Panc1 (cell line): ENCODE results near the gene KIF21A. TPM values are rescaled to one million over a fixed set of nuclear protein-coding genes. Genes with fewer than 3 reads are reported as not detected.

Source experiments
- ATAC-seq: fragments of 200-7000 bp; cut with Tn5 transposase; 2 replicates; pipeline ENCODE4 v1.9.1; 2020; ENCODE audit warnings: mild to moderate bottlenecking, moderate library complexity
- BruUV-seq: library from RNA; stranded (reverse); fragments of 400-500 nt; replicated peaks from 2 replicates; lab custom pipeline; 2021; lab: Mats Ljungman, UMichigan
- CTCF ChIA-PET: fragments of 300-600 bp; sonication (Branson Sonifier 250); formaldehyde crosslinking; loops from one replicate; lab custom pipeline; 2022; ENCODE audit warnings: antibody characterized with exemption; lab: Charles Lee
- POLR2A ChIA-PET: fragments of 300-600 bp; sonication (Branson Sonifier 250); formaldehyde crosslinking; loops from one replicate; lab custom pipeline; 2022; ENCODE audit warnings: antibody characterized with exemption; lab: Charles Lee
- DNase-seq: peaks from one replicate; pipeline ENCODE4 v3.0.0-alpha.2; 2010; ENCODE audit warnings: low read depth, low spot score
- H3K27ac ChIP-seq: 2 replicates; pipeline ENCODE4 v1.5.1; 2011; ENCODE audit warnings: mild to moderate bottlenecking, low read length, inconsistent platforms
- H3K27me3 ChIP-seq: fragments of 200-500 bp; sonication (Bioruptor generic); 2 replicates; pipeline ENCODE4 v1.6.0; 2014; ENCODE audit warnings: low read length, inconsistent platforms; ENCODE audit not compliant: control insufficient read depth, insufficient read depth
- H3K36me3 ChIP-seq: fragments of 200-500 bp; sonication (Bioruptor generic); 2 replicates; pipeline ENCODE4 v1.5.1; 2014; ENCODE audit warnings: inconsistent platforms, mild to moderate bottlenecking, low read length, moderate library complexity; ENCODE audit not compliant: control insufficient read depth, insufficient read depth
- H3K4me1 ChIP-seq: 2 replicates; pipeline ENCODE4 v1.5.1; 2011; ENCODE audit warnings: inconsistent platforms, mild to moderate bottlenecking, low read length, moderate library complexity; ENCODE audit not compliant: control insufficient read depth, insufficient read depth
- H3K4me3 ChIP-seq, 2 experiments: 2 replicates each; pipeline ENCODE4 v1.5.1; 2011 to 2012; ENCODE audit warnings: low read depth in 2 of 2, low read length in 2 of 2, mild to moderate bottlenecking in 2 of 2, inconsistent platforms in 1 of 2, moderate library complexity in 1 of 2
- H3K9me3 ChIP-seq: fragments of 200-500 bp; sonication (Bioruptor generic); 2 replicates; pipeline ENCODE4 v1.5.1; 2014; ENCODE audit warnings: low read depth, mild to moderate bottlenecking, inconsistent platforms, low read length, moderate library complexity; ENCODE audit not compliant: control insufficient read depth, insufficient read depth
- CTCF ChIP-seq: fragments of 450-650 bp; IDR thresholded peaks from 2 replicates; pipeline ENCODE4 v1.5.1; 2017; ENCODE audit warnings: mild to moderate bottlenecking
- POLR2AphosphoS5 ChIP-seq: IDR thresholded peaks from 2 replicates; pipeline ENCODE4 v1.6.1; 2012; ENCODE audit warnings: mild to moderate bottlenecking, low read depth, low read length, moderate library complexity
- REST ChIP-seq, 2 experiments: IDR thresholded peaks; 2 replicates each; pipeline ENCODE4 v1.6.1; 2011 to 2012; ENCODE audit warnings: low read depth in 2 of 2, control low read depth in 1 of 2, low read length in 1 of 2, mild to moderate bottlenecking in 1 of 2, moderate library complexity in 1 of 2; ENCODE audit not compliant: insufficient read depth in 1 of 2
- SIN3A ChIP-seq: IDR thresholded peaks from 2 replicates; pipeline ENCODE4 v1.6.1; 2012; ENCODE audit warnings: low read depth, mild to moderate bottlenecking, low read length, moderate library complexity, borderline replicate concordance; ENCODE audit not compliant: insufficient read depth
- TCF7L2 ChIP-seq: IDR thresholded peaks from 2 replicates; pipeline ENCODE4 v1.6.1; 2011; ENCODE audit warnings: mild to moderate bottlenecking, low read depth, low read length, inconsistent platforms
- in situ Hi-C: cut with HindIII; loops from 2 replicates; pipeline ENCODE4 v1.10.0; 2016; ENCODE audit warnings: low sequenced_read_pairs, low pct_unique_long_range_greater_than_20kb
- intact Hi-C: fragments of 100-400 bp; cut with micrococcal nuclease; formaldehyde crosslinking; loops from one replicate; pipeline ENCODE4 v1.10.0; 2022; ENCODE audit not compliant: unreplicated experiment
- total RNA-seq: library from RNA; stranded (reverse); gene quantifications from one replicate; pipeline ENCODE4 v1.2.1, GENCODE V29; 2021; ENCODE audit not compliant: unreplicated experiment

Gene KIF21A
- total RNA-seq, 1 experiment from 2014 or later = 25.6 TPM

- CTCF ChIA-PET = no interaction called here
- ATAC-seq (no peak), DNase-seq (no peak)
- POLR2A ChIA-PET = no interaction called here
- H3K36me3 ChIP-seq = no peaks in the 10 kb centered on the region
- BruUV-seq = no TSS peak
- in situ Hi-C loops (no loop called here), intact Hi-C loops (no loop called here)
- no peaks in the 10 kb centered on the region for H3K9me3 ChIP-seq
- H3K4me1 ChIP-seq = no peaks in the 10 kb centered on the region
- TF ChIP-seq CTCF (no peak), TCF7L2 (no peak), REST (IDR thresholded peaks at IDR 0.05; ENCODE audit: insufficient read depth in 1 of 2, low read depth in 2 of 2, low read length in 1 of 2) (no peak), POLR2AphosphoS5 (no peak), SIN3A (no peak)
- H3K27ac ChIP-seq = no peak overlapping the region
- no peak overlapping the region for H3K4me3 ChIP-seq
- H3K27me3 ChIP-seq = no peaks in the 10 kb centered on the region
Measured at GRCh38 chr12:39419471-39419870, 23.4 kb downstream of the KIF21A start.

GRCh38 chr12:39417916-39418315 is 25.0 kb downstream of the KIF21A start:
- ChIA-PET CTCF (no interaction called here), POLR2A (no interaction called here)
- TF ChIP-seq POLR2AphosphoS5 (no peak), SIN3A (no peak), REST (IDR thresholded peaks at IDR 0.05; ENCODE audit: insufficient read depth in 1 of 2, low read depth in 2 of 2, low read length in 1 of 2) (no peak), CTCF (no peak), TCF7L2 (no peak)
- Histone ChIP-seq H3K27ac (no peak overlapping the region), H3K4me1 (no peaks in the 10 kb centered on the region), H3K9me3 (no peaks in the 10 kb centered on the region), H3K27me3 (no peaks in the 10 kb centered on the region), H3K4me3 (no peak overlapping the region), H3K36me3 (no peaks in the 10 kb centered on the region)
- intact Hi-C loops (no loop called here), in situ Hi-C loops (no loop called here)
- DNase-seq (no peak), ATAC-seq (no peak)
- no TSS peak for BruUV-seq
